ENCODE data around the gene NRCAM. TPM values are rescaled to one million over a fixed set of nuclear protein-coding genes. Genes with fewer than 3 reads are reported as not detected.

Gene NRCAM
- total and polyA plus RNA-seq, 2 of the 8 experiments (the other 6 are each of a cell fraction or from before 2014, with no cell fraction given) = 2.7 to 3.8 TPM

DNA sequence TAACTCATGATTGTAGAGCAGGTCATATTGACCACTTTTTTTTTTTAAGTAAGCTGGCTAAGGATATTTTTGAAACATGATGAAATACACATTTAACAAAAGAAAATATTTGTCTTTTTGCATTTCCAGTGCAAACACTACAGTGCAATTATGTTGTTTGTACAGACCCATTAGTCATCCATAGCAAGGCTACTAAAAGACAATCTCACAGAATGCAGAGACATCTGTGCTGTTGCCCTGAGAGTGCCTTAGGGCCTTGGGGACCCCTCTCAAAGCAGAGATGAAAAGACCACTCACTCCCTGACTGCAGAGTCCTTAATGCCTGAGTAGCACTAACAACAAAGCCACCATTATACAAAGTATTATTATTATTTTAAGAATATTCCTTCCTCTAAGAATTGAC is 104.5 kb downstream of the NRCAM start:
- H4K8ac ChIP-seq (ENCODE audit: extremely low read depth, insufficient read depth, low read length) = no peak overlapping the region
- FAIRE-seq (no peak), DNase-seq (ENCODE audit: low read depth in 1 of 2, low spot score in 2 of 2) (no peak)
- no peaks in the 10 kb centered on the region; the same call in 1 of the 2 replicates for H3K23me2 ChIP-seq (ENCODE audit: low read depth, low read length)
- TF ChIP-seq CHD2 (IDR thresholded peaks at IDR 0.05; ENCODE audit: low read length) = no peak
- TF ChIP-seq SAP30 (IDR thresholded peaks at IDR 0.05; ENCODE audit: insufficient read depth, insufficient replicate concordance, low read length) = no peak
- no peak for TF ChIP-seq CTBP2 (IDR thresholded peaks at IDR 0.05; ENCODE audit: borderline replicate concordance, insufficient read depth, insufficient read length, low read length)
- no peak for TF ChIP-seq FOSL1 (IDR thresholded peaks at IDR 0.05; ENCODE audit: insufficient read depth, low read depth, low read length)
- no peak for TF ChIP-seq CBX5 (IDR thresholded peaks at IDR 0.05; ENCODE audit: low read depth, low read length)
- TF ChIP-seq HDAC6 (IDR thresholded peaks at IDR 0.05; ENCODE audit: low read depth, low read length) = no peak
- no peak for TF ChIP-seq POU5F1 (IDR thresholded peaks at IDR 0.05; ENCODE audit: low read depth, low read length)
- H2BK5ac ChIP-seq (ENCODE audit: low read depth, low read length) = no peak overlapping the region
- no peak overlapping the region for H4K91ac ChIP-seq (replicated peaks; ENCODE audit: insufficient read length, low read length)
- no peaks in the 10 kb centered on the region for H4K20me1 ChIP-seq (replicated peaks in 1 of 2; ENCODE audit: control insufficient read depth in 1 of 2, insufficient read depth in 2 of 2, low read length in 2 of 2)
- no peak overlapping the region for H2BK120ac ChIP-seq (replicated peaks; ENCODE audit: low read depth, low read length)
- H3K4ac ChIP-seq (replicated peaks; ENCODE audit: insufficient read length, low read depth, low read length) = no peak overlapping the region
- H3K23ac ChIP-seq (ENCODE audit: insufficient read length) = no peak overlapping the region
- no peak overlapping the region for H2BK12ac ChIP-seq (ENCODE audit: low read depth, low read length)
- no peak overlapping the region for H3K4me2 ChIP-seq (ENCODE audit: insufficient read depth in 1 of 2, low read depth in 2 of 2, low read length in 2 of 2)
- H3K9ac ChIP-seq (replicated peaks in 1 of 4; ENCODE audit: extremely low read depth in 1 of 4, low read depth in 3 of 4, low read length in 3 of 4) = no peak overlapping the region
- no peaks in the 10 kb centered on the region for H3K36me3 ChIP-seq (ENCODE audit: control insufficient read depth in 2 of 4, insufficient read depth in 4 of 4, low read length in 3 of 4)
- H2AK5ac ChIP-seq (ENCODE audit: low read depth, low read length) = no peak overlapping the region
- H3K14ac ChIP-seq (ENCODE audit: insufficient read length) = no peak overlapping the region
- ChIA-PET CTCF (ENCODE audit: partially characterized antibody) (no interaction called here), POLR2A (ENCODE audit: partially characterized antibody) (no interaction called here)
- no peaks in the 10 kb centered on the region for H3K27me3 ChIP-seq (replicated peaks in 1 of 4; ENCODE audit: control insufficient read depth in 3 of 4, extremely low read depth in 1 of 4, insufficient read depth in 3 of 4, low read length in 3 of 4)
- no peaks in the 10 kb centered on the region for H3K79me2 ChIP-seq (ENCODE audit: control insufficient read depth in 1 of 2, insufficient read depth in 2 of 2, low read length in 2 of 2)
- H2BK20ac ChIP-seq (ENCODE audit: low read length) = no peak overlapping the region
- no peaks in the 10 kb centered on the region for H3K79me1 ChIP-seq (ENCODE audit: low read depth, low read length)
- H4K5ac ChIP-seq (ENCODE audit: insufficient read length, low read depth, low read length) = no peak overlapping the region
- H3K4me1 ChIP-seq (replicated peaks in 1 of 4; ENCODE audit: control insufficient read depth in 3 of 4, insufficient read depth in 4 of 4, low read length in 3 of 4) = peaks cover 0 to 3% (median 0%) of the 10 kb centered on the region in 4 experiments; a peak in 1 of 7 replicates
- H3K4me3 ChIP-seq (ENCODE audit: extremely low read depth in 1 of 4, insufficient read depth in 2 of 4, low read depth in 3 of 4, low read length in 4 of 4) = no peak overlapping the region
- no peak overlapping the region for H2BK15ac ChIP-seq (ENCODE audit: low read length)
- H2AFZ ChIP-seq (ENCODE audit: low read length) = no peak overlapping the region
- H3K18ac ChIP-seq (ENCODE audit: extremely low read depth, low read length) = no peak overlapping the region
- no peak overlapping the region for H3K56ac ChIP-seq (replicated peaks; ENCODE audit: insufficient read length, low read depth, low read length)
- H3K27ac ChIP-seq (ENCODE audit: low read depth, low read length) = no peak overlapping the region
- no peaks in the 10 kb centered on the region for H3K9me3 ChIP-seq (ENCODE audit: insufficient read depth in 2 of 2, low read depth in 1 of 2, low read length in 1 of 2)

Data from H1 (cell line).